T-helper 17 cell (primary cell): Measurements from ENCODE around the gene FAM3B. TPM values are rescaled to one million over a fixed set of nuclear protein-coding genes. Genes with fewer than 3 reads are reported as not detected.
A peak's percentile ranks its signal among the peaks of the same experiment; 100 is the strongest.
"Not testable (repeated sequence)": the region's sequence is repeated elsewhere in the genome, so short reads cannot be mapped to it uniquely, and the experiment has no call there.

ENCODE experiments used
- ATAC-seq: fragments of 150-1000 bp; cut with Tn5 transposase; 2 replicates; pipeline ENCODE4 v1.10.0; 2021; ENCODE audit warnings: mild to moderate bottlenecking, moderate library complexity
- DNase-seq, 3 donors: peaks; one replicate each; pipeline versions ENCODE4 v3.0.0 to v3.0.0-alpha.2; 2020 to 2021
- H3K9me3 ChIP-seq: one replicate; pipeline ENCODE4 v1.7.0; 2013; ENCODE audit warnings: low read length, mild to moderate bottlenecking; ENCODE audit not compliant: control insufficient read depth, poor library complexity, severe bottlenecking
- H3K27ac Mint-ChIP-seq: one replicate; pipeline ENCODE4 v1.8.0; 2022; ENCODE audit warnings: mild to moderate bottlenecking, moderate library complexity, mixed read lengths
- H3K27me3 Mint-ChIP-seq: one replicate; pipeline ENCODE4 v1.8.0; 2022; ENCODE audit warnings: mixed read lengths
- H3K36me3 Mint-ChIP-seq: one replicate; pipeline ENCODE4 v1.8.0; 2022; ENCODE audit warnings: low read depth, mixed read lengths
- H3K4me1 Mint-ChIP-seq: one replicate; pipeline ENCODE4 v1.8.0; 2022; ENCODE audit warnings: mild to moderate bottlenecking, mixed read lengths
- H3K4me3 Mint-ChIP-seq: one replicate; pipeline ENCODE4 v1.8.0; 2022; ENCODE audit warnings: mild to moderate bottlenecking, moderate library complexity, mixed read lengths
- total RNA-seq, 4 donors: library from RNA in 2 of 4; stranded (reverse) in 2 of 4; gene quantifications; one replicate each; pipeline ENCODE4 v1.2.3 and lab custom pipeline; 2022 to 2026

The FAM3B gene
- total RNA-seq, 2 donors from 2014 or later: not detected

DNA sequence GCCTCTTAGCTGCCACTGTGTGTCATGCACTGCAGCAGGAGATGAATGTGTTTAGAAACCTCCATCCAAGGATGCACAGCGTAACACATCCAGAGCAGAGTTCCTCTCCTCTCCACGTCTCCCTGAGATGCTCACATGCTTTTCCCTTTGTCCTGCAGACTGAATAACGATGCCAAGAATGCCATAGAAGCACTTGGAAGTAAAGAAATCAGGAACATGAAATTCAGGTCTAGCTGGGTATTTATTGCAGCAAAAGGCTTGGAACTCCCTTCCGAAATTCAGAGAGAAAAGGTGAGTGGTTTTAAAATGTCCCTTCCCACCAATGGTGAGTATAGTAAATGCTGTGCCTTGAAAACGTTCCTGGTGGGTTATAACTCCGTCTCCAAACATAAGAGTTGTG lies 31.8 kb downstream of the FAM3B start:
- H3K4me1 Mint-ChIP-seq: peaks cover 3% of the 10 kb centered on the region

DNA sequence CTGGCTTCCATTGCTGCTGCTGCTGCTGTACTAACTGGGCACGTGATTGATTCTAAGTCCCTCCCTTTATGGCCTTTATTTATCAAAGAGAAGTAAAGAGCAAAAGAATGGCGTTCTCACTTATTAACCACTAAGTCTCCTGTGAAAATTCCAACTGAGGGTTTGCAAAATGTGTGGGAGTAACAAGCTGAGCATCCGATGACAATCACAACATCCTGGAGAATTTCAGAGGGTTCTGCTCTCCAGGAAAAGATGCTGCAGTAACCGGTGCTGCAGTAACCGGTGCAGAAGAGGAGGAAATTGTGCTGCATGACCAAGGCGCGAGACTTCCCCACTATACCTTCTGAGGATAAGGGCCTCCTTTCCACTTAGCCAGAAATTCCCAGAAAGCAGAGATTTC lies 32.5 kb downstream of the FAM3B start:
- H3K27ac Mint-ChIP-seq: no peak overlapping the region
- H3K4me1 Mint-ChIP-seq: peaks cover 3% of the 10 kb centered on the region
- no peak for ATAC-seq
- no peak for DNase-seq
- H3K27me3 Mint-ChIP-seq: peaks cover 34% of the 10 kb centered on the region
- H3K36me3 Mint-ChIP-seq: peaks cover 3% of the 10 kb centered on the region
- H3K4me3 Mint-ChIP-seq: no peak overlapping the region
- no peaks in the 10 kb centered on the region for H3K9me3 ChIP-seq

More for the DNA sequence above, 31.8 kb downstream of the FAM3B start:
- Mint-ChIP-seq H3K4me3 (no peak overlapping the region), H3K27ac (no peak overlapping the region), H3K27me3 (peaks cover 34% of the 10 kb centered on the region), H3K36me3 (peaks cover 3% of the 10 kb centered on the region)
- no peaks in the 10 kb centered on the region for H3K9me3 ChIP-seq
- no peak for ATAC-seq
- no peak for DNase-seq

DNA sequence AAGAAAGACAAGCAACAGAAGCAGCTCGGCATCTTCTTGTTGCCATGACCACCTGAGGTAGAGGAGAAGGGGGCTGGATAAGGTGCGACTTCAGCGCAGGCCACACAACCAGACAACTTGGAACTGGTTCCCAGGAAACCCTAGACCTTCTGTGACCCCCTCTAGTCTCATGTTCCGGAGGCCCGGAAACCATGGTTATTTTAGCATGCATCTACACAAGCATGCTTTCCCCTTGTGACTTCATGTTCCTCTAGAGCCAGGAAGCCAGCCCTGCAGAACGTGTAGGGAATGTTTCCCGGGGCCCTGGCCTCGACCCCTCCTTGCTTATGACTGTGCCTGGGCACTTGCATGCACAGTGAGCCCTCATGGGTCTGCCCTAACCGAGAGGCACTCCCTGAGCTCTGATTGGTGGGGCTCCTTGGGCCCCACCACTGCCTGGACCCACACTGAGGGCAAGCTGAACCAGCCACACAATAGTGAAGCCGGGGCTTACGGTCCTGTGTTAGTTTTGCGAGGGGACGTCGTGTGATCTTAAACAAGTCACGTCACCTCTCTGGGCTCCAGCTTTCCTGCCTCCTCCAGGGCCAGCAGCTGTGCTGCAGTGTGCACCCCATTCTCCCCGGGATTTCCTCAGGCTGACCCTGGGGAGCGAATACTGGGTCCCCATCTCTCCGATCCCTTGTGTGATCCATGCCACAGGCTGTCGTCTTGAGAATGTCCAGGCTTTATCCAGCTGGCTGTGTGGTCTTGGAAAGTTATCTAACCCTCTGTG lies 33.2 kb downstream of the FAM3B start:
- peaks cover 1% of the 10 kb centered on the region for H3K4me1 Mint-ChIP-seq
- peaks cover 34% of the 10 kb centered on the region for H3K27me3 Mint-ChIP-seq
- H3K4me3 Mint-ChIP-seq: no peak overlapping the region
- no peak overlapping the region for H3K27ac Mint-ChIP-seq
- DNase-seq (no peak), ATAC-seq (no peak)
- H3K9me3 ChIP-seq: no peaks in the 10 kb centered on the region
- peaks cover 3% of the 10 kb centered on the region for H3K36me3 Mint-ChIP-seq

DNA sequence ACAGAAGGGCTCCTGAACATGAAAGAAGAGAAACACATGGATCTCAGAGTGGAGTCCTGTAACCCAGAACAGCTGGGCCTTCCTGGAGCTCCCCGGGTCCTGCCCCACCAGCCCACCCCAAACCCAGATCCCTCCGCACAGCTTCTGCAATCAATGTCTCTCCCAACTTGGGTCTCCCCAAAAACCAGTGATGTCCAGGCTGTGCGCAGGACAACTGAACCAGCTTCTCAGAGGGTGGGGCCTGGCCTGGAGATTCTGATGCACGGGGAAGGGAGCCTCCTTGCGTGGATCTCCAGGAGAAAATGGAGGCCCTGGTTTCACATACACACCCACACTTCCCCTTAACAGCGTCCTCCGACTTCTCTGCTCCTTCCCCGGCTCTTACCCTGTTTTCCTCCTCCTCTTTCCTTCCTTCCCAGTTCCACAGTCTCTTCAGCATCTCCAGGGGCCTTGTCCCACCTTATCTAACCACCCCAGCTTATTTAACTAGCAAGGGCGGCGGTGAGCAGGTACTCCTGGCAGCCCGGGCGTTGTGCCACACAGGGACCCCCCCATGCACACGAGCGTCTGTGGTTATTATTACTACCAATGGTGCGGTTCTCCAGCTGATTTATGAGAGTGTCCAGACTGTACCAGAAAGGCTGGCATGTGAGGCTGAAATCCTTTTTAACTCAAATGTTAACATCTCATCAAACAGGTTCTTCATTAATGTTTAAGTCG lies 34.0 kb downstream of the FAM3B start:
- DNase-seq: no peak
- Mint-ChIP-seq H3K27me3 (peaks cover 34% of the 10 kb centered on the region), H3K27ac (no peak overlapping the region), H3K4me3 (no peak overlapping the region), H3K36me3 (peaks cover 3% of the 10 kb centered on the region), H3K4me1 (no peaks in the 10 kb centered on the region)
- no peaks in the 10 kb centered on the region for H3K9me3 ChIP-seq
- no peak for ATAC-seq

DNA sequence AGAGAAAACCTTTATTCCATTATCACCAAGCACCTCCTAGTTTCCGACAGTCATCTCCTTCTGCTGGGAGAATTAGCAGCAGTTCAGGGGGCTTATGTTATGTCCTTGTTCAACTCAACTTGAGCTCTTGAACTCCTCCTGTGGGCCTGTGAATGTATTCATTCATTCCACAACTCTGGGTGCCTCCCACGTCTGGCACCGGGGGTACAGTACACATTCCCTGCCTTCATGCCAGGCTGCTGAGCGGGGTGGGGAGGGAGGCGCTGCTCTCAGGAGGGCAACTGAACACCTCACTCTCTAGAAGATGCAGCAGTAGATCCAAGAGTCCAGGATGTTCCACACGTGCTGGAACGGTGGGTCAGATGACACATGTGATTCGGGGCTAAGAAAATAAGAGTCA lies 40.9 kb downstream of the FAM3B start:
- Mint-ChIP-seq H3K27me3 (no peaks in the 10 kb centered on the region), H3K4me3 (no peak overlapping the region)
- no peak for ATAC-seq

DNA sequence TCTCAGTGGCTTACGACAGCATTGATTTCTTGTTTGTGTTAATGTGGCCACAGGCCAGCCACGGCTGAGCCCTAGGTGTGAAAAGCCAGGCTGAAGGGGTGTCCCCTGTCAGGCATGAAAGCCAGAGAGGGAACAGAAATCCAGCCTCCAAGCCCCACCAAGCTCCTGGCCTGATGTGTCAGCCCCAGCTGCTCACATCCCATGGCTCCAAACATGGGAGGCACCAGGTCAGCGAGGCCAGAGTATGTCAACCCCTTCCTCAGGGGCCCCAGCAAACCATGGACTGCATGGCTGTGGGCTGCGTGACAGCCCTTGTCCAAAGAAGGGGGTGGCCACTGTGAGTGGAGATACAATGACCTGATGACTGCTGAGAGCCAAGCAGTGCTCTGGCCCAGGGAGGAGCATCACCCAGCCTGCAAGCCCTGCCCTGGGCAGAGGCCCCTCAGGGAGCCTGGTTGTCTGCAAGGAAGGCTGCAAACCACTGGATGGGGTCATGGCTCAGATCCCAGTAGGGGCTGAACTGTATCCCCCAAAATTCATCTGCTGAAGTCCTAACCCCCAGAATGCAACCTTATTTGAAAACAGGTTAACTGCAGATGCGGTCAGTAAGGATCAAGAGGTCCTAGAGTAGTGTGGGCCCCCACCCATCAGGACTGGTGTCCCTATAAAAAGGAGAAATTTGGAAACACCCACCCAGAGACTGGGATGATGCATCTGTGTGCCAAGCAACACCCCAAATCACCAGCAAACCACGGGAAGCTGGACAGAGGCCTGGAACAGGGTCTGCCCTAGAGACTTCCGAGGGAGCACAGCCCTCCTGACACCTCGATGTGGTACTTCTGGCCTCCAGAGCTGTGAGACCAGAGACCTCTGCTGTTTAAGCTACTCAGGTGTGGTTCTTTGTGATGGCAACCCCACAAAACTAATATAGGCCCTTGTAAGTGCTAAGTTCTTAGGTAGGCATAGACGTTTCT lies 41.9 kb downstream of the FAM3B start:
- H3K9me3 ChIP-seq: no peaks in the 10 kb centered on the region
- Mint-ChIP-seq H3K27me3 (no peaks in the 10 kb centered on the region), H3K4me1 (peaks cover 21% of the 10 kb centered on the region), H3K4me3 (no peak overlapping the region), H3K36me3 (no peaks in the 10 kb centered on the region), H3K27ac (no peak overlapping the region)
- ATAC-seq: no peak
- no peak for DNase-seq

More for the DNA sequence above, 40.9 kb downstream of the FAM3B start:
- H3K9me3 ChIP-seq: no peaks in the 10 kb centered on the region
- no peak overlapping the region for H3K27ac Mint-ChIP-seq
- no peaks in the 10 kb centered on the region for H3K36me3 Mint-ChIP-seq
- H3K4me1 Mint-ChIP-seq: peaks cover 13% of the 10 kb centered on the region
- DNase-seq: no peak

DNA sequence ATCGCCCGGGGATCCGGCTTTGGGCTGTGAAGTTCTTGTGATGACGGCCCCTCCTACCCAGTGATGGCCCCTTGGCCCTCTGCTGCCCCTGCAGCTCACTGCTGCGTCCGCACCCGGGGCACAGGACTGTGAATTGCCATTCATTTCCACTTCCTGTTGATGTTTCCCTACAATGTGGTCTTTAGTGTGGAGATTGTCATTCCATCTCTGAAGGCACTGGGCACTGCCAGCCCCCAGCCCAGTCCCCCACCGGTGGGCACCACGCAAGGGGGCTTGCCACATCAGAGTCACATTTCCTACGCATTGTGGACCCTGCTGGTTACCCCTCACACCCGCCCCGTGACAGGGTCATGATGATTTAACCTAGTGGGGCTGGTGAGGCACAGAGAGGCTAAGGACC lies 42.7 kb downstream of the FAM3B start:
- no peak overlapping the region for H3K4me3 Mint-ChIP-seq
- H3K27ac Mint-ChIP-seq: peak overlapping the region; percentile 63
- ATAC-seq (no peak), DNase-seq (no peak)
- H3K4me1 Mint-ChIP-seq: peaks cover 25% of the 10 kb centered on the region
- no peaks in the 10 kb centered on the region for H3K36me3 Mint-ChIP-seq
- H3K9me3 ChIP-seq: no peaks in the 10 kb centered on the region
- H3K27me3 Mint-ChIP-seq: no peaks in the 10 kb centered on the region

DNA sequence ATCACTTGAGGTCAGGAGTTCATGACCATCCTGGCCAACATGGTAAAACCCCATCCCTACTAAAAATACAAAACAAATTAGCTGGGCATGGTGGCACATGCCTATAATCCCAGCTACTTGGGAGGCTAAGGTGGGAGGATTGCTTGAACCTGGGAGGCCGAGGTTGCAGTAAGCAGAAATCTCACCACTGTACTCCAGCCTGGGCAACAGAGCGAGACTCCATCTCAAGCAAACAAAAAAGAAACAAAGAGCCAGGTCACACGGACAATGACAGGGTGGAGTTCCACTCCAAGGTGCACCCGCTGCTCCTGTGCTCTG lies 43.1 kb downstream of the FAM3B start:
- not testable (repeated sequence) for ATAC-seq, H3K36me3 Mint-ChIP-seq, DNase-seq, H3K4me3 Mint-ChIP-seq, H3K27me3 Mint-ChIP-seq, H3K9me3 ChIP-seq
- peaks cover 26% of the 10 kb centered on the region for H3K4me1 Mint-ChIP-seq
- H3K27ac Mint-ChIP-seq: peak overlapping the region; percentile 63

DNA sequence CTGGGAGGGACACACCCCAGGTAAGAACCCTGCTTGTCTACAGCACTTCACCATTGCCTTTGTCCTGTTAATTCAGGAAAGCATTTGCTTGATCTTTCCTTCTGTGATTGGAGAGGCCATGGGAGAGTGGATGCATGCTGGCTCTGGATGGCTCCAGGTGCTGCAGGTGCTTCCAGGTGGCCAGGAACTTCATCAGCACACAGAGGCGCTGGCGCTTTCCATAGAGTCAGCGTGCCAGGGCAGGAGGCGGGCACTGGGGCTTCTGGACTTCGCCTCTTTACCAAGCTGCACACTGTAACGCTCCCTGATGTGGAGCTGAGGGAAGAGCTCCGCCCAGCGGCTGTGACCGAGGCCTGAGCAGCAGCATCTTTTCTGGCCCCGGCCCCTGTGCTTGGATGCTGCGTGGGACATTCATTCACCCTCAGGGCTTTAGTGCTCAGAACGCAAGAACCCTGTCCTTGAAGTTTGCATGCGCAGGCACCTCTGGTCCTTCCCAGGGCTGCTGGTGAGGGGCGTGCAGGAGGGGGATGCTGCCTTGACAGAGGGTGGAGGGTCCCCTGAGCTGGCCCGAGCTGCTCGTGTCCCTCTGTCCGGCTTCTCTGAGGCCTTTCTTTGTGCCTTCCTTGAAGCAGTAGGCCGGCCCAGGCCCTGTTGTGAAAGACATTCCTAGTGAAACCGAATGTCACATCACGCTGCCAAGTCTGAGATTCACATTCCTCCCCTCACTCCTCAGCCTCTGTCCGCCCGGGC lies 43.6 kb downstream of the FAM3B start:
- H3K9me3 ChIP-seq: no peaks in the 10 kb centered on the region
- peaks cover 31% of the 10 kb centered on the region for H3K4me1 Mint-ChIP-seq
- no peak overlapping the region for H3K4me3 Mint-ChIP-seq
- H3K27ac Mint-ChIP-seq: peak overlapping the region; percentile 99
- no peaks in the 10 kb centered on the region for H3K36me3 Mint-ChIP-seq
- DNase-seq: no peak
- ATAC-seq: no peak
- no peaks in the 10 kb centered on the region for H3K27me3 Mint-ChIP-seq

DNA sequence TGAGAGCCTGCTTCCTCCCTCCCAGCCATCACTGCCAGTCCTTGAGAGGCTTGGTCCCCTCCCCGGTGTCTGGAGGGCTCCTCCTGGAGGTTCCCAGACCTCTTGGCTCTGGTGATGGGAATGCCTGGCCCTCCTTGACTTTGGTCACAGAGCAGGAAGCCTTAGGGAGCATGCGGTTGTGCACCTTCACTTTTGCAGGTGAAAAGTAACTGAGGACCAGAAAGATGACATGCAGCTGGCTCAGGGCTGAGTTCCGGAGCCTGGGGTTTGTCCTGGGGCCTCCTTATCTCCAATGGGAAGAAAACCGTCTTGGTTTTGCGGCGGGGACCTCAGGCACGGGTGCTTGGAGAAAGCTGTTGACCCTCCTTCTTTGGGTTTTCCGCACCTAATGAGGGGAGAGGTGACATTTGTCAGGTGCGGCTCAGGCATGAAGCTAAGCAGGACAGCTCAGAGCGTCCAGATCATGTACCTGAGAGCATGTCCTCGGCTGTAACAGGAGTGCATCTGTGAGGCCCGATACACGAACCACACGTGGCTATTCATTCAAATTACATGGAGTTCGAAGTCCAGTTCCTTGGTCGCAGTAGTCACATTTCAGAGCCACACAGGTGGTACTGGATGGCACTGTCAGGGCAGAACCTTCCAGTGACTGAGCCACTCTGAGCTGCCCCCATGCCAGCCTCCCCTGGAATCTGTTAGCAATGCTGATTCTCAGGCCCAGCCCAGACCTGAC lies 44.6 kb downstream of the FAM3B start:
- Mint-ChIP-seq H3K27ac (peak overlapping the region; percentile 99), H3K27me3 (no peaks in the 10 kb centered on the region), H3K4me3 (peak overlapping the region; percentile 99), H3K4me1 (peaks cover 39% of the 10 kb centered on the region), H3K36me3 (peaks cover 3% of the 10 kb centered on the region)
- no peaks in the 10 kb centered on the region for H3K9me3 ChIP-seq
- ATAC-seq (no peak), DNase-seq (no peak)

DNA sequence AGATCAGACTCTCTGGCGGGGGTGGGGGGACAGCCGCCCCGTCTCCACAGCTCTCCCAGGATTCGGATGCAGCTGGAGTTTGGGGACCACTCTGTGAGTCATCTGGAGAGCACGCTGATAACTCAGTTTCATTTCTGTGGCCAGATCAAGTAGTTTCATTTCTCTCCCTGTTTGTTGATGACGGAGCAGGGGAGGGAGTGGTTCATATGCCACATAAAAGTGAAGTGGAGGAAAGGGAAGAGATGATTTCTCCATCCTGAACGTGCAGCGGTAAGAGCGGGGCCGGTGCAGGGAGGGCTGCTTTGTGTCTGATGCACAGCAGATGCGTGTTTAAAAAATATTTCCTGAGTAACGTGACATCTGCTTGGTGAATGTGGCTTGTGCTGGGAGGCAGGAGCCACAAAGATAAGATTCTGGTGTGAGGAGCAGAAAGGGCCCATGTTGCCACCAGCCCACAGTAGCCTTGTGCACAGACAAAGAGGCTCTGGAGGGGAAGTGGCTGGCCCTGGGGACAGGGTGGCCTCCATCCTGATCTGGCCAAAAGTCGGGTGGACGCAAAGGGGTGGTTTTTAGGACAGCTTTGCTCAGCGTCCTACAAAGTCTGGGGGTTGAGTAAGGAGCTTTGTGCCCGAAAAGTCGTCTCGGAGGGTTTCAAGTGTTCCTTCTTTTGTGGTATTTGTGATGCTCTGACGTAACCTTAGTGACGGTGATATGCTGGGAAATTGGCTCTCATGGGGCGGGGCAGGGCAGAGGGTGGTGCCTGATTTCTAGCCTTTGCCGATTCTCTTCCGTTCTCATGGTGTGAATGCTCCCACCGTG lies 45.4 kb downstream of the FAM3B start, which contains the start of gene MX2:
Gene MX2, plus strand, starts transcription at position 242 of the 819 bp plus-strand sequence. CDS start 14,880 bp downstream, outside the sequence.
- Mint-ChIP-seq H3K27me3 (no peaks in the 10 kb centered on the region), H3K4me3 (peak within 1 kb of the TSS; percentile 99), H3K4me1 (peaks cover 44% of the 10 kb centered on the region), H3K36me3 (peaks cover 3% of the 10 kb centered on the region), H3K27ac (peak within 1 kb of the TSS; percentile 99)
- H3K9me3 ChIP-seq: no peaks in the 10 kb centered on the region
- peak; percentile 55 to 74 (median 68) for DNase-seq
- peak; percentile 84 for ATAC-seq
